H1 (cell line): Measurements from ENCODE around the gene ADCK1. TPM values are rescaled to one million over a fixed set of nuclear protein-coding genes. Genes with fewer than 3 reads are reported as not detected.
"Not testable (repeated sequence)": the region's sequence is repeated elsewhere in the genome, so short reads cannot be mapped to it uniquely, and the experiment has no call there.

Source experiments
- CTCF ChIA-PET: fragments of 300-600 bp; sonication (Branson Sonifier 250); formaldehyde crosslinking; loops from one replicate; lab custom pipeline; 2021; ENCODE audit not compliant: partially characterized antibody; lab: Charles Lee
- POLR2A ChIA-PET: fragments of 300-600 bp; sonication (Branson Sonifier 250); formaldehyde crosslinking; loops from one replicate; lab custom pipeline; 2021; ENCODE audit warnings: inconsistent platforms; ENCODE audit not compliant: partially characterized antibody; lab: Charles Lee
- DNase-seq, 2 experiments: peaks; one replicate each; pipeline versions ENCODE4 v3.0.0 to v3.0.0-alpha.2; 2010 to 2022; ENCODE audit warnings: low spot score in 2 of 2, low read depth in 1 of 2, mixed read lengths in 1 of 2
- FAIRE-seq: peaks from 2 replicates; lab custom pipeline; 2011; peaks lifted over from hg19 to GRCh38; lab: Jason Lieb, UNC
- H2AFZ ChIP-seq: 2 replicates; pipeline ENCODE4 v1.8.1; 2012; ENCODE audit warnings: low read length, inconsistent platforms
- H2AK5ac ChIP-seq: 2 replicates; pipeline ENCODE4 v1.6.1; 2013; ENCODE audit warnings: low read depth, low read length
- H2BK120ac ChIP-seq: replicated peaks from 2 replicates; pipeline ENCODE3; 2013; ENCODE audit warnings: low read depth, low read length, inconsistent platforms
- H2BK12ac ChIP-seq: 2 replicates; pipeline ENCODE4 v1.6.1; 2013; ENCODE audit warnings: low read depth, low read length
- H2BK15ac ChIP-seq: 2 replicates; pipeline ENCODE4 v1.6.1; 2013; ENCODE audit warnings: low read length
- H2BK20ac ChIP-seq: 2 replicates; pipeline ENCODE4 v1.6.1; 2013; ENCODE audit warnings: low read length
- H2BK5ac ChIP-seq: 2 replicates; pipeline ENCODE4 v1.6.1; 2013; ENCODE audit warnings: low read depth, low read length
- H3K14ac ChIP-seq: 2 replicates; pipeline ENCODE4 v1.6.1; 2013; ENCODE audit warnings: inconsistent platforms; ENCODE audit not compliant: insufficient read length
- H3K18ac ChIP-seq: 2 replicates; pipeline ENCODE4 v1.6.1; 2013; ENCODE audit warnings: low read length; ENCODE audit errors: extremely low read depth
- H3K23ac ChIP-seq: 2 replicates; pipeline ENCODE4 v1.6.1; 2013; ENCODE audit warnings: inconsistent platforms; ENCODE audit not compliant: insufficient read length
- H3K23me2 ChIP-seq: 2 replicates; pipeline ENCODE4 v1.6.1; 2013; ENCODE audit warnings: low read depth, low read length
- H3K27ac ChIP-seq: 2 replicates; pipeline ENCODE4 v1.6.1; 2011; ENCODE audit warnings: low read depth, low read length, inconsistent platforms
- H3K27me3 ChIP-seq, 4 experiments: replicated peaks in 1 of 4; 1 replicate in 1 of 4; 2 replicates in 3 of 4; pipeline versions ENCODE4 v1.6.1 to v1.8.1; 2011 to 2013; ENCODE audit warnings: low read length in 3 of 4, mild to moderate bottlenecking in 3 of 4, inconsistent platforms in 2 of 4, mixed read lengths in 2 of 4, moderate library complexity in 1 of 4; ENCODE audit not compliant: control insufficient read depth in 3 of 4, insufficient read depth in 3 of 4; ENCODE audit errors: extremely low read depth in 1 of 4
- H3K36me3 ChIP-seq, 4 experiments: 2 replicates each; pipeline versions ENCODE4 v1.6.1 to v1.8.1; 2011 to 2013; ENCODE audit warnings: mild to moderate bottlenecking in 4 of 4, low read length in 3 of 4, moderate library complexity in 2 of 4, control low read depth in 1 of 4, inconsistent platforms in 1 of 4; ENCODE audit not compliant: insufficient read depth in 4 of 4, control insufficient read depth in 2 of 4
- H3K4ac ChIP-seq: replicated peaks from 2 replicates; pipeline ENCODE3; 2013; ENCODE audit warnings: low read length, low read depth, mixed read lengths, inconsistent platforms; ENCODE audit not compliant: insufficient read length
- H3K4me1 ChIP-seq, 4 experiments: replicated peaks in 1 of 4; 1 replicate in 1 of 4; 2 replicates in 3 of 4; pipeline versions ENCODE4 v1.6.1 to v1.8.1; 2011 to 2013; ENCODE audit warnings: low read length in 3 of 4, inconsistent platforms in 2 of 4, mixed read lengths in 1 of 4; ENCODE audit not compliant: insufficient read depth in 4 of 4, control insufficient read depth in 3 of 4
- H3K4me2 ChIP-seq, 2 experiments: 2 replicates each; pipeline versions ENCODE4 v1.6.1 to v1.8.1; 2011 to 2013; ENCODE audit warnings: low read depth in 2 of 2, low read length in 2 of 2, control low read depth in 1 of 2, inconsistent platforms in 1 of 2, mild to moderate bottlenecking in 1 of 2; ENCODE audit not compliant: insufficient read depth in 1 of 2
- H3K4me3 ChIP-seq, 4 experiments: fragments of 200-600, 300-600 bp in 1 of 4; sonication (generic), shearing (Covaris generic), sonication (Bioruptor Twin) in 1 of 4; 2 replicates each; pipeline versions ENCODE4 v1.5.1 to v1.8.1; 2011 to 2016; ENCODE audit warnings: low read length in 4 of 4, low read depth in 3 of 4, control low read depth in 2 of 4, inconsistent platforms in 2 of 4, mild to moderate bottlenecking in 2 of 4, mixed read lengths in 1 of 4, moderate library complexity in 1 of 4; ENCODE audit not compliant: insufficient read depth in 2 of 4; ENCODE audit errors: extremely low read depth in 1 of 4
- H3K56ac ChIP-seq: replicated peaks from 2 replicates; pipeline ENCODE3; 2013; ENCODE audit warnings: low read depth, mild to moderate bottlenecking, mixed read lengths, low read length, inconsistent platforms; ENCODE audit not compliant: insufficient read length
- H3K79me1 ChIP-seq: 2 replicates; pipeline ENCODE4 v1.6.1; 2013; ENCODE audit warnings: low read depth, low read length, control low read depth
- H3K79me2 ChIP-seq, 2 experiments: 2 replicates each; pipeline versions ENCODE4 v1.6.1 to v1.8.1; 2012 to 2013; ENCODE audit warnings: low read length in 2 of 2, mild to moderate bottlenecking in 2 of 2, inconsistent platforms in 1 of 2; ENCODE audit not compliant: insufficient read depth in 2 of 2, control insufficient read depth in 1 of 2
- H3K9ac ChIP-seq, 4 experiments: replicated peaks in 1 of 4; 1 replicate in 1 of 4; 2 replicates in 3 of 4; pipeline versions ENCODE4 v1.6.1 to v1.8.1; 2011 to 2013; ENCODE audit warnings: low read depth in 3 of 4, low read length in 3 of 4, control low read depth in 2 of 4, mild to moderate bottlenecking in 2 of 4, moderate library complexity in 2 of 4, inconsistent platforms in 1 of 4; ENCODE audit errors: extremely low read depth in 1 of 4
- H3K9me3 ChIP-seq, 2 experiments: 2 replicates each; pipeline versions ENCODE4 v1.6.1 to v1.8.1; 2012 to 2013; ENCODE audit warnings: mild to moderate bottlenecking in 2 of 2, moderate library complexity in 2 of 2, control low read depth in 1 of 2, inconsistent platforms in 1 of 2, low read depth in 1 of 2, low read length in 1 of 2, mixed read lengths in 1 of 2; ENCODE audit not compliant: insufficient read depth in 2 of 2
- H4K20me1 ChIP-seq, 2 experiments: replicated peaks in 1 of 2; 2 replicates each; pipeline versions ENCODE3 to v1.8.1; 2011 to 2013; ENCODE audit warnings: inconsistent platforms in 2 of 2, low read length in 2 of 2, mild to moderate bottlenecking in 1 of 2; ENCODE audit not compliant: insufficient read depth in 2 of 2, control insufficient read depth in 1 of 2
- H4K5ac ChIP-seq: 2 replicates; pipeline ENCODE4 v1.6.1; 2013; ENCODE audit warnings: low read length, low read depth, mixed read lengths, inconsistent platforms; ENCODE audit not compliant: insufficient read length
- H4K8ac ChIP-seq: 2 replicates; pipeline ENCODE4 v1.8.0; 2013; ENCODE audit warnings: mild to moderate bottlenecking, moderate library complexity, low read length, inconsistent platforms; ENCODE audit not compliant: insufficient read depth; ENCODE audit errors: extremely low read depth
- H4K91ac ChIP-seq: replicated peaks from 2 replicates; pipeline ENCODE3; 2013; ENCODE audit warnings: low read length, mixed read lengths, inconsistent platforms; ENCODE audit not compliant: insufficient read length
- WGBS, 2 experiments: shearing (Covaris generic) in 1 of 2; methylation state at CpG; one replicate each; pipeline versions ENCODE4 v1.1.6 to v1.1.7; 2013 to 2015; ENCODE audit warnings: low lambda C conversion rate in 2 of 2, mixed read lengths in 2 of 2, inconsistent platforms in 1 of 2, low coverage in 1 of 2, missing lambda C conversion rate in 1 of 2; ENCODE audit not compliant: insufficient replicate concordance in 2 of 2, insufficient coverage in 1 of 2, insufficient read length in 1 of 2; ENCODE audit errors: extremely low coverage in 1 of 2, missing lambda C conversion rate in 1 of 2; 5-methylcytosine and 5-hydroxymethylcytosine counted together
- polyA plus RNA-seq, 7 experiments: library from polyadenylated mRNA; depleted of rRNA in 3 of 7; stranded (reverse) in 5 of 7; unstranded in 2 of 7; fragments of >200 nt in 5 of 7; fragments of 200-250 nt in 2 of 7; gene quantifications; 1 replicate in 5 of 7; 2 replicates in 1 of 7; 4 replicates in 1 of 7; pipeline versions ENCODE4 v1.2.1 to v1.2.3, GENCODE V29; 2011 to 2013; ENCODE audit warnings: missing spikeins in 2 of 7, mixed read lengths in 2 of 7
- total RNA-seq: library from RNA; stranded (reverse); fragmentation: NEBNext Ultra II Directional; extraction: Animal tissue kit (Norgen Biotek cat#: 25700); gene quantifications from 2 replicates; pipeline ENCODE4 v1.2.1, GENCODE V29; 2021

The ADCK1 gene
- total and polyA plus RNA-seq, 2 of the 8 experiments (the other 6 are each of a cell fraction or from before 2014, with no cell fraction given), result 11.0 to 16.8 TPM

- not testable (repeated sequence) for H3K23ac ChIP-seq, H2BK15ac ChIP-seq, H2BK12ac ChIP-seq, H3K9me3 ChIP-seq, H3K4ac ChIP-seq, H3K9ac ChIP-seq, H3K27ac ChIP-seq, H3K56ac ChIP-seq, H3K79me1 ChIP-seq, H2BK20ac ChIP-seq, H3K23me2 ChIP-seq, H4K91ac ChIP-seq, H2BK120ac ChIP-seq, H4K5ac ChIP-seq, H4K20me1 ChIP-seq, FAIRE-seq, H2AK5ac ChIP-seq, H3K14ac ChIP-seq, H3K36me3 ChIP-seq, H3K79me2 ChIP-seq, DNase-seq, H4K8ac ChIP-seq, H3K18ac ChIP-seq, H3K27me3 ChIP-seq
- 84% methylated on average over 13 of the region's 13 CpGs; no CpG with 5 or more reads in 1 of the 2 experiments for WGBS, 2 experiments
- Histone ChIP-seq H3K4me2 (peak overlapping the region; percentile 54 to 88), H2BK5ac (0 out of 2 replicates have a peak overlapping the region, but pooled peaks have one; percentile 66), H2AFZ (peak overlapping the region; percentile 64; the same call in 1 of the 2 replicates), H3K4me1 (peaks cover 0 to 13% (median under 1%) of the 10 kb centered on the region in 4 experiments; a peak in 4 of 7 replicates), H3K4me3 (peak overlapping the region; percentile 74 to 86 (median 84))
- CTCF ChIA-PET, result interaction anchor here (0.8 to 3.6 kb wide), 6 partner anchors 8 to 63 kb away, joined by 3 to 27 read pairs (median 4); partner anchors contain the start of gene SNW1
- POLR2A ChIA-PET, result interaction anchor here (1.8 to 2.2 kb wide), 3 partner anchors 36 to 41 kb away, joined by 4 to 9 read pairs (median 7); partner anchors contain the start of gene SNW1
These were observed 453 bp upstream of the ADCK1 start for GRCh38 chr14:77799456-77799855.
